ENCODE results near the gene SLC35A2. TPM values are rescaled to one million over a fixed set of nuclear protein-coding genes. Genes with fewer than 3 reads are reported as not detected.
"Not testable (repeated sequence)": the region's sequence is repeated elsewhere in the genome, so short reads cannot be mapped to it uniquely, and the experiment has no call there.

SLC35A2 gene
- total RNA-seq, 1 donor from 2014 or later, result 22.0 TPM

GRCh38 chrX:48894891-48895290 is 16.6 kb downstream of the SLC35A2 start:
- TF ChIP-seq CTCF (conservative IDR thresholded peaks at IDR 0.05; ENCODE audit: low read depth, low read length), result no peak
- DNase-seq (ENCODE audit: low read depth), result no peak
- no peak overlapping the region for H3K4me3 ChIP-seq (ENCODE audit: low read depth, low read length)

GRCh38 chrX:48893556-48894348 is 17.7 kb downstream of the SLC35A2 start:
- no peak for DNase-seq (ENCODE audit: low read depth)
- no peak for TF ChIP-seq CTCF (conservative IDR thresholded peaks at IDR 0.05; ENCODE audit: low read depth, low read length)
- no peak overlapping the region for H3K4me3 ChIP-seq (ENCODE audit: low read depth, low read length)

GRCh38 chrX:48892896-48893295 is 18.6 kb downstream of the SLC35A2 start:
- H3K4me3 ChIP-seq (ENCODE audit: low read depth, low read length), result no peak overlapping the region
- TF ChIP-seq CTCF (conservative IDR thresholded peaks at IDR 0.05; ENCODE audit: low read depth, low read length), result no peak
- DNase-seq (ENCODE audit: low read depth), result no peak

GRCh38 chrX:48891402-48892288 is 19.8 kb downstream of the SLC35A2 start:
- peak; percentile 13 for DNase-seq (ENCODE audit: low read depth)
- TF ChIP-seq CTCF (conservative IDR thresholded peaks at IDR 0.05; ENCODE audit: low read depth, low read length), result peak; percentile 55
- peak overlapping the region; percentile 56 for H3K4me3 ChIP-seq (ENCODE audit: low read depth, low read length)

GRCh38 chrX:48890934-48891401 is 20.5 kb downstream of the SLC35A2 start:
- no peak for TF ChIP-seq CTCF (conservative IDR thresholded peaks at IDR 0.05; ENCODE audit: low read depth, low read length)
- peak overlapping the region; percentile 56 for H3K4me3 ChIP-seq (ENCODE audit: low read depth, low read length)
- DNase-seq (ENCODE audit: low read depth), result no peak

- no peak for DNase-seq (ENCODE audit: low read depth)
- no peak for TF ChIP-seq CTCF (conservative IDR thresholded peaks at IDR 0.05; ENCODE audit: low read depth, low read length)
- H3K4me3 ChIP-seq (ENCODE audit: low read depth, low read length), result peak overlapping the region; percentile 56
These were observed 21.0 kb downstream of the SLC35A2 start for GRCh38 chrX:48890296-48890925.

GRCh38 chrX:48886586-48886985 is 24.9 kb downstream of the SLC35A2 start:
- DNase-seq (ENCODE audit: low read depth); H3K4me3 ChIP-seq (ENCODE audit: low read depth, low read length): not testable (repeated sequence)

Data from epithelial cell of proximal tubule (primary cell).